NT2/D1 (cell line): ENCODE measurements around the gene KRTAP6-1.

Experiments
- DNase-seq: peaks from one replicate; pipeline ENCODE4 v3.0.0-alpha.2; 2011; ENCODE audit warnings: low read depth, low spot score
- H3K27me3 ChIP-seq: 2 replicates; pipeline ENCODE4 v1.6.0; 2011; ENCODE audit warnings: mild to moderate bottlenecking; ENCODE audit not compliant: insufficient read length, insufficient read depth
- H3K36me3 ChIP-seq: 2 replicates; pipeline ENCODE4 v1.6.1; 2011; ENCODE audit warnings: mild to moderate bottlenecking, low read length, mixed read lengths; ENCODE audit not compliant: insufficient read depth, insufficient read length
- H3K4me1 ChIP-seq: 2 replicates; pipeline ENCODE4 v1.5.1; 2011; ENCODE audit not compliant: insufficient read depth, insufficient read length
- H3K4me3 ChIP-seq: 2 replicates; pipeline ENCODE4 v1.5.1; 2011; ENCODE audit warnings: low read depth; ENCODE audit not compliant: insufficient read length
- H3K9ac ChIP-seq: 2 replicates; pipeline ENCODE4 v1.6.0; 2011; ENCODE audit warnings: low read depth; ENCODE audit not compliant: insufficient read length
- H3K9me3 ChIP-seq: 2 replicates; pipeline ENCODE4 v1.5.1; 2011; ENCODE audit warnings: mild to moderate bottlenecking, low read length; ENCODE audit not compliant: insufficient read depth
- SUZ12 ChIP-seq: IDR thresholded peaks from 2 replicates; pipeline ENCODE4 v1.6.1; 2011; ENCODE audit not compliant: insufficient read length, insufficient read depth; ENCODE audit errors: extremely low read depth
- YY1 ChIP-seq: IDR thresholded peaks from 2 replicates; pipeline ENCODE4 v1.6.1; 2011; ENCODE audit not compliant: insufficient read length, insufficient read depth
- ZNF274 ChIP-seq: IDR thresholded peaks from 2 replicates; pipeline ENCODE4 v1.6.1; 2011; ENCODE audit warnings: mild to moderate bottlenecking, low read depth, low read length

KRTAP6-1 gene

GRCh38 chr21:30625449-30626165, 11.9 kb upstream of the KRTAP6-1 start:
- Histone ChIP-seq H3K9ac (no peak overlapping the region), H3K4me1 (no peaks in the 10 kb centered on the region), H3K36me3 (no peaks in the 10 kb centered on the region), H3K4me3 (no peak overlapping the region), H3K9me3 (peaks cover 15% of the 10 kb centered on the region; the same call in 1 of the 2 replicates), H3K27me3 (no peaks in the 10 kb centered on the region)
- DNase-seq: no peak
- no peak for TF ChIP-seq ZNF274
- no peak for TF ChIP-seq SUZ12
- no peak for TF ChIP-seq YY1

DNA sequence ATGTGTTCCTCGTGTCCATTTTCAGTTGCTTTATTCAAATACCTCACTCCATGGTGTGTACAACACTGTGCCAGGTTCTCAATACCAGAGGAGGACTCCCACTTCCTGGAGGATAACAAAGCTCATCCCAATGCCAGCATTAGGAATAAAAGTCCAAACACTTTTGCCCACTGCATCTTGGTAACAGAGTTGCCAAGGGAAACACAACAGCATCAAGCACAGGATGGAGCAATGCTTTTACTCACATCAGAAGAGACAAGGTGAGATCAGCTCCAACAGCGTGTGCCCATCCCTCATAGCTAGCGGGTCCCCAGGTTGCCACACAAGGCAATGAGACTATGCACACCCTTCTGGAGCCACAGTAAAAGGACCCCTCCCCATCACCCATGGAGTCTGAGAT, 9.6 kb upstream of the KRTAP6-1 start:
- Histone ChIP-seq H3K27me3 (no peaks in the 10 kb centered on the region), H3K4me3 (no peak overlapping the region), H3K36me3 (no peaks in the 10 kb centered on the region)

GRCh38 chr21:30620522-30620921, 6.8 kb upstream of the KRTAP6-1 start, which contains the start of gene KRTAP20-4:
Gene KRTAP20-4, plus strand, starts transcription at chr21:30620627.
- no peak for DNase-seq
- no peak for TF ChIP-seq ZNF274
- Histone ChIP-seq H3K4me1 (no peaks in the 10 kb centered on the region), H3K36me3 (no peaks in the 10 kb centered on the region), H3K9me3 (peaks cover 14% of the 10 kb centered on the region; the same call in 1 of the 2 replicates), H3K27me3 (no peaks in the 10 kb centered on the region), H3K4me3 (no peak within 1 kb of the TSS), H3K9ac (no peak within 1 kb of the TSS)

More for the DNA sequence above, 9.6 kb upstream of the KRTAP6-1 start:
- Histone ChIP-seq H3K9me3 (peaks cover 15% of the 10 kb centered on the region; the same call in 1 of the 2 replicates), H3K9ac (no peak overlapping the region), H3K4me1 (no peaks in the 10 kb centered on the region)
- no peak for TF ChIP-seq YY1
- no peak for TF ChIP-seq ZNF274
- no peak for TF ChIP-seq SUZ12
- no peak for DNase-seq

DNA sequence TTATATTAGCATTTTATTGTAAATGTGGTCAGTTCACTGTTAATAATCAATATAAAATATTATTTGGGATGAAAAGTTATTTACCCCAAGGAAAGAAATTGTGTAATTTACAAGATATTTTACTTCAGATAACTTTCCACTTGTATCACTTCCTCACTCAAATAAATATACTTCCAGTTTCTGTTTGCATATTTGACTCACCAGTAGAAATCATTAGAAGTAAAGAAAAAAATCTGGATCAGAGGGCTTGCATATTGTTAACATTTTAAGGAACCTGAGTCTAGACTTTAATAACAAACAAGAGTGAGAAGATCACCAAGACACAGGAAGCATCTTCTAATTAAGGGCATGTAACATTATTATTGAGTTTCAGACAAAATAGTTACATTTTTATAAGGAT, 6.3 kb upstream of the KRTAP6-1 start:
- Histone ChIP-seq H3K4me3 (no peak overlapping the region), H3K36me3 (no peaks in the 10 kb centered on the region), H3K27me3 (no peaks in the 10 kb centered on the region), H3K9ac (no peak overlapping the region), H3K9me3 (peaks cover 10% of the 10 kb centered on the region; the same call in 1 of the 2 replicates), H3K4me1 (no peaks in the 10 kb centered on the region)
- no peak for DNase-seq
- no peak for TF ChIP-seq SUZ12
- no peak for TF ChIP-seq ZNF274
- TF ChIP-seq YY1: no peak

- TF ChIP-seq YY1 (no peak), SUZ12 (no peak), ZNF274 (no peak)
- Histone ChIP-seq H3K27me3 (no peaks in the 10 kb centered on the region), H3K9me3 (no peaks in the 10 kb centered on the region), H3K36me3 (no peaks in the 10 kb centered on the region), H3K9ac (no peak within 1 kb of the TSS), H3K4me1 (no peaks in the 10 kb centered on the region), H3K4me3 (no peak within 1 kb of the TSS)
- no peak for DNase-seq
Measured at GRCh38 chr21:30616125-30616524, 2.4 kb upstream of the KRTAP6-1 start, which contains the start of gene KRTAP20-1. Gene KRTAP20-1, plus strand, starts transcription at chr21:30616425. Its CDS starts 30 bp downstream, at chr21:30616455.

DNA sequence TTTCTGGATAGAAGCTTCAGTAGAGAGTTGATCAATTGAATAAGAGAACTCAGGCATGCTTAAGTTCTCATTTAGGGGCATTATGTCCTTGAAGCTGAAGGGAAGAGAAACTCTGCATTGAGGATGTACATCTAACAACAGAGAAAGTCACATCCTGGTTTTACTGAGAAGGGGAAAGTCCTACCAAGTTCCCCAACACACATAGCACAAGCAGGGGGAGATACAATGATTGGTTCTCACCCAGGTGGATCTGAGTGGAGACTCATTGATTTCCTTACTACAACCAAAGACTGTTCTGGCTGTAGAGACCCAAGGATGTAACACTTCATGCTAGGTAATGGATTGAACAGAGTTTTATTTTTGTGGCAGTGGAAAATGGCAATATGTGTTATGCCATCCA, 1.5 kb upstream of the KRTAP6-1 start:
- no peaks in the 10 kb centered on the region for H3K4me1 ChIP-seq
- no peak for TF ChIP-seq YY1
- TF ChIP-seq ZNF274: no peak
- no peaks in the 10 kb centered on the region for H3K36me3 ChIP-seq
- no peaks in the 10 kb centered on the region for H3K9me3 ChIP-seq
- H3K27me3 ChIP-seq: no peaks in the 10 kb centered on the region
- no peak overlapping the region for H3K9ac ChIP-seq
- H3K4me3 ChIP-seq: no peak overlapping the region
- DNase-seq: no peak

- Histone ChIP-seq H3K36me3 (no peaks in the 10 kb centered on the region), H3K27me3 (no peaks in the 10 kb centered on the region), H3K4me3 (no peak overlapping the region), H3K9ac (no peak overlapping the region), H3K9me3 (no peaks in the 10 kb centered on the region), H3K4me1 (no peaks in the 10 kb centered on the region)
- TF ChIP-seq SUZ12: no peak
- TF ChIP-seq YY1: no peak
- TF ChIP-seq ZNF274: no peak
- no peak for DNase-seq
Measured at GRCh38 chr21:30612132-30612531, 1.6 kb downstream of the KRTAP6-1 start.

- H3K9me3 ChIP-seq: no peaks in the 10 kb centered on the region
- no peak for TF ChIP-seq SUZ12
- TF ChIP-seq ZNF274: no peak
- no peak for TF ChIP-seq YY1
- no peaks in the 10 kb centered on the region for H3K36me3 ChIP-seq
- peak; percentile 20 for DNase-seq
- H3K27me3 ChIP-seq: no peaks in the 10 kb centered on the region
- no peaks in the 10 kb centered on the region for H3K4me1 ChIP-seq
- no peak overlapping the region for H3K9ac ChIP-seq
- no peak overlapping the region for H3K4me3 ChIP-seq
Measured at GRCh38 chr21:30605968-30606367, 7.8 kb downstream of the KRTAP6-1 start.
